OCI-LY7 (cell line): ENCODE results near the gene ZPR1. TPM values are rescaled to one million over a fixed set of nuclear protein-coding genes. Genes with fewer than 3 reads are reported as not detected.

Experiments used
- BruUV-seq: library from RNA; stranded (reverse); fragments of 400-500 nt; replicated peaks from 2 replicates; lab custom pipeline; 2021; lab: Mats Ljungman, UMichigan
- CTCF ChIA-PET: fragments of 300-600 bp; sonication (Branson Sonifier 250); formaldehyde crosslinking; loops from one replicate; lab custom pipeline; 2022; ENCODE audit warnings: antibody characterized with exemption; ENCODE audit not compliant: unreplicated experiment; lab: Charles Lee
- POLR2A ChIA-PET: fragments of 300-600 bp; sonication (Branson Sonifier 250); formaldehyde crosslinking; loops from one replicate; lab custom pipeline; 2022; ENCODE audit warnings: antibody characterized with exemption; lab: Charles Lee
- DNase-seq: peaks from one replicate; pipeline ENCODE4 v3.0.0-alpha.2; 2015; ENCODE audit warnings: low spot score
- H2AFZ ChIP-seq: fragments of 200-600 bp; sonication (generic), shearing (Covaris generic); 2 replicates; pipeline ENCODE4 v1.6.1; 2014; ENCODE audit warnings: mild to moderate bottlenecking, antibody characterized with exemption, low read length, moderate library complexity
- H3K27ac ChIP-seq: fragments of 200-600 bp; sonication (generic); 2 replicates; pipeline ENCODE4 v1.5.1; 2014; ENCODE audit warnings: mixed run types, low read depth, mild to moderate bottlenecking, moderate library complexity, low read length, inconsistent platforms; ENCODE audit not compliant: poor library complexity, severe bottlenecking
- H3K36me3 ChIP-seq: fragments of 200-600 bp; sonication (generic); 2 replicates; pipeline ENCODE4 v1.6.1; 2014; ENCODE audit warnings: mild to moderate bottlenecking, antibody characterized with exemption, low read length, moderate library complexity, mixed read lengths; ENCODE audit not compliant: insufficient read depth
- H3K4me1 ChIP-seq: fragments of 200-600 bp; sonication (generic); 2 replicates; pipeline ENCODE4 v1.5.1; 2014; ENCODE audit warnings: mild to moderate bottlenecking, low read length; ENCODE audit not compliant: insufficient read depth, poor library complexity, severe bottlenecking
- H3K4me2 ChIP-seq: fragments of 200-600 bp; sonication (generic); 2 replicates; pipeline ENCODE4 v1.6.1; 2014; ENCODE audit warnings: mild to moderate bottlenecking, low read length
- H3K4me3 ChIP-seq: fragments of 200-600 bp; sonication (generic); 2 replicates; pipeline ENCODE4 v1.5.1; 2014; ENCODE audit warnings: mild to moderate bottlenecking, low read depth, low read length; ENCODE audit not compliant: poor library complexity, severe bottlenecking
- H3K79me2 ChIP-seq: fragments of 200-600 bp; sonication (generic); 2 replicates; pipeline ENCODE4 v1.6.1; 2016; ENCODE audit warnings: low read depth, mild to moderate bottlenecking, low read length, moderate library complexity, mixed read lengths; ENCODE audit not compliant: insufficient read depth
- H3K9me2 ChIP-seq: fragments of 200-600 bp; sonication (generic); 2 replicates; pipeline ENCODE4 v1.6.1; 2016; ENCODE audit warnings: mild to moderate bottlenecking, low read length, mixed read lengths; ENCODE audit not compliant: insufficient read depth
- H3K9me3 ChIP-seq: fragments of 200-600 bp; sonication (generic); 2 replicates; pipeline ENCODE4 v1.6.1; 2014; ENCODE audit warnings: mild to moderate bottlenecking, mixed run types, low read length, mixed read lengths
- H4K20me1 ChIP-seq: fragments of 200-600 bp; sonication (generic); 2 replicates; pipeline ENCODE4 v1.6.1; 2014; ENCODE audit warnings: mild to moderate bottlenecking, antibody characterized with exemption, low read length, moderate library complexity, mixed read lengths; ENCODE audit not compliant: insufficient read depth
- EZH2phosphoT487 ChIP-seq: fragments of 200-600 bp; sonication (generic); IDR thresholded peaks from 2 replicates; pipeline ENCODE4 v1.6.1; 2018; ENCODE audit warnings: low read depth, borderline replicate concordance, mild to moderate bottlenecking, mixed run types, antibody characterized with exemption, low read length, moderate library complexity, mixed read lengths
- intact Hi-C: fragments of 100-400 bp; cut with micrococcal nuclease; formaldehyde crosslinking; loops from one replicate; pipeline ENCODE4 v1.10.0; 2022; ENCODE audit not compliant: unreplicated experiment
- total RNA-seq, 2 experiments: library from RNA; depleted of rRNA in 1 of 2; stranded (reverse); fragments of >200 nt in 1 of 2; shearing (Covaris generic) in 1 of 2; gene quantifications; 2 replicates each; pipeline ENCODE4 v1.2.3, GENCODE V29; 2014 to 2022
- TF ChIP-seq, protein P1 (sequence below): fragments of 200-600 bp; sonication (generic); conservative IDR thresholded peaks from 2 replicates; pipeline ENCODE4 v1.5.1; 2014; ENCODE audit warnings: mild to moderate bottlenecking, antibody characterized with exemption, low read length, moderate library complexity, mixed read lengths

ZPR1 gene
- total RNA-seq, 2 experiments from 2014 or later = 57.4 to 67.5 TPM

DNA sequence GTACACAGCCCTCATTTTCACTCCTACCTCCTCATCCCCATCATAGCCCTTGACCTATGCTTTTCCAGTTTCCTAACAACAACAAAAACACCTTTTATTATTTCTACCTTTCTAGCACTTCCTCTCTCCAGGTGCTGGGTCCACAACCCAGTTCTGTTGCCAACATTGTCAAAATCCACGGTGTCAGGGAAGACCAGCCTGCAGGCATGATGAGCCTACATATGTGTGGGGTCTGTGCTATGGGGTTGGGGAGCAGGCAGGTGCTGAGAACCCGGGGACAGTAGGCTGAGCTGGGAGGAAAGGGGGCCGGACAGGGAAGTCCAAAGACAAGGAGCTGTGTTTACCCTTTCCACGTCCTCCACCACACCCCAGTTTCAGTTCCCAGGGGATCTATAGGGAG is 711 bp upstream of the ZPR1 start:
- Histone ChIP-seq H3K4me3 (peak overlapping the region; percentile 90), H4K20me1 (no peaks in the 10 kb centered on the region), H3K79me2 (peaks cover 21% of the 10 kb centered on the region), H3K4me2 (peak overlapping the region; percentile 81), H3K4me1 (peaks cover 22% of the 10 kb centered on the region), H3K9me2 (no peaks in the 10 kb centered on the region), H3K9me3 (no peaks in the 10 kb centered on the region), H3K36me3 (peaks cover 33% of the 10 kb centered on the region), H2AFZ (peak overlapping the region; percentile 91), H3K27ac (no peak overlapping the region)
- intact Hi-C loops = loop anchor here (1.0 to 5.0 kb wide), 2 partner anchors 16 to 444 kb away; partner anchors contain the start of genes BUD13, PCSK7 and RNF214
- BruUV-seq = no TSS peak
- ChIA-PET POLR2A (interaction anchor here (1.3 to 2.2 kb wide), 3 partner anchors 11 to 141 kb away, joined by 3 to 11 read pairs (median 3); no protein-coding TSS in a partner anchor), CTCF (no interaction called here)
- DNase-seq = no peak
- no peak for TF ChIP-seq EZH2phosphoT487
- TF ChIP-seq, protein P1, sequence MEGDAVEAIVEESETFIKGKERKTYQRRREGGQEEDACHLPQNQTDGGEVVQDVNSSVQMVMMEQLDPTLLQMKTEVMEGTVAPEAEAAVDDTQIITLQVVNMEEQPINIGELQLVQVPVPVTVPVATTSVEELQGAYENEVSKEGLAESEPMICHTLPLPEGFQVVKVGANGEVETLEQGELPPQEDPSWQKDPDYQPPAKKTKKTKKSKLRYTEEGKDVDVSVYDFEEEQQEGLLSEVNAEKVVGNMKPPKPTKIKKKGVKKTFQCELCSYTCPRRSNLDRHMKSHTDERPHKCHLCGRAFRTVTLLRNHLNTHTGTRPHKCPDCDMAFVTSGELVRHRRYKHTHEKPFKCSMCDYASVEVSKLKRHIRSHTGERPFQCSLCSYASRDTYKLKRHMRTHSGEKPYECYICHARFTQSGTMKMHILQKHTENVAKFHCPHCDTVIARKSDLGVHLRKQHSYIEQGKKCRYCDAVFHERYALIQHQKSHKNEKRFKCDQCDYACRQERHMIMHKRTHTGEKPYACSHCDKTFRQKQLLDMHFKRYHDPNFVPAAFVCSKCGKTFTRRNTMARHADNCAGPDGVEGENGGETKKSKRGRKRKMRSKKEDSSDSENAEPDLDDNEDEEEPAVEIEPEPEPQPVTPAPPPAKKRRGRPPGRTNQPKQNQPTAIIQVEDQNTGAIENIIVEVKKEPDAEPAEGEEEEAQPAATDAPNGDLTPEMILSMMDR = no peak

DNA sequence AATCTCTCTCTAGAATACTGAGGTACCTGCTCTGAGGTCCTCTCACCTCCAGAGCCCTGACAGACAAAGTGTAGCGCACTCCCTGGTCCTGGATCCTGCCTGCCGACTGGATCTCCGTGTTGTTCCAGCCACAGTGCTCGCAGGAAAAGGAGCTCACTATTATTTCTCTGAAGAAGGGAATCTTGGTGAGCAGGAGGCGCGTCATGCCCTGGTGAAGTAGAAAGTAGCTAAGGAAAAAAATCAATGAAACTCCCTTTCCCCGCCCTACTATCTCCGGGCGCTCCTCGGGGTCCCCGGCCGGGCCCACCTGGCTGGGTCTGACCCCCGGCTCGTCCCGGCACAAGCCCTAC is 412 bp downstream of the ZPR1 start:
- no peak for DNase-seq
- BruUV-seq = no TSS peak
- TF ChIP-seq EZH2phosphoT487 = no peak
- TF ChIP-seq, protein P1 = no peak
- Histone ChIP-seq H3K9me3 (no peaks in the 10 kb centered on the region), H3K9me2 (no peaks in the 10 kb centered on the region), H3K4me3 (peak overlapping the region; percentile 90), H3K4me2 (peak overlapping the region; percentile 81), H2AFZ (peak overlapping the region; percentile 91; the same call in 1 of the 2 replicates), H4K20me1 (no peaks in the 10 kb centered on the region), H3K36me3 (peaks cover 44% of the 10 kb centered on the region), H3K79me2 (peaks cover 21% of the 10 kb centered on the region), H3K4me1 (peaks cover 22% of the 10 kb centered on the region), H3K27ac (no peak overlapping the region)
- intact Hi-C loops = loop anchor here (5.0 kb wide), 1 partner anchor 445 kb away; the partner anchor contains the start of genes PCSK7 and RNF214
- ChIA-PET CTCF (interaction anchor here (0.6 to 1.2 kb wide), 3 partner anchors 16 to 312 kb away, joined by 3 to 5 read pairs (median 4); no protein-coding TSS in a partner anchor), POLR2A (interaction anchor here (0.6 to 2.5 kb wide), 14 partner anchors 10 to 540 kb away, joined by 3 to 19 read pairs (median 4); partner anchors contain the start of genes APOA1, BUD13, CEP164 and PCSK7)

DNA sequence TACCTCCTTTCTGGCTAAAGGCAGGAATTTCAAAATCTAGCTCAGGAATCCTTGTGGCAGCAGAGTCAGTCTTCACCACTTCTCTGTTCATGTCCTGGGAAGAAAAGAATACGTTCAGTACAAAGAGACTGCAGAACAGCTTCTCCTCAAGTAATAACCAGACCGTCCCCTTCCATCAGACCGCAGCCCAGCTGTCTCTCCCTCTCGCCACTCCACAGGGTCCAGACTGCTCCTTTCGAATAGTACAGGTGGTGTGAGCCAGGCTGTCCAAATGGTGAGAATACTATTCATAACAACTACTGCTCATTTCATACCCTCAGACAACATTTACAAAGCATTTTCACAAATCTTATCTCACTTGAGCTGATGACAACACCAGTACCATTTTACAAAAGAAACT is 857 bp downstream of the ZPR1 start:
- intact Hi-C loops = loop anchor here (5.0 kb wide), 1 partner anchor 445 kb away; the partner anchor contains the start of genes PCSK7 and RNF214
- peaks cover 48% of the 10 kb centered on the region for H3K36me3 ChIP-seq
- CTCF ChIA-PET = interaction anchor here (0.6 to 1.2 kb wide), 2 partner anchors 15 to 313 kb away, joined by 3 to 4 read pairs; no protein-coding TSS in a partner anchor
- no peak overlapping the region for H3K27ac ChIP-seq
- H3K4me1 ChIP-seq = peaks cover 22% of the 10 kb centered on the region
- TF ChIP-seq, protein P1 = no peak
- no peak for TF ChIP-seq EZH2phosphoT487
- POLR2A ChIA-PET = interaction anchor here (0.6 to 2.5 kb wide), 11 partner anchors 10 to 541 kb away, joined by 3 to 19 read pairs (median 5); partner anchors contain the start of genes APOA1, BUD13, CEP164 and PCSK7
- no TSS peak for BruUV-seq
- no peak overlapping the region for H2AFZ ChIP-seq
- no peaks in the 10 kb centered on the region for H3K9me3 ChIP-seq
- peak overlapping the region; percentile 81 for H3K4me2 ChIP-seq
- no peaks in the 10 kb centered on the region for H4K20me1 ChIP-seq
- H3K4me3 ChIP-seq = peak overlapping the region; percentile 90
- H3K9me2 ChIP-seq = no peaks in the 10 kb centered on the region
- peaks cover 21% of the 10 kb centered on the region for H3K79me2 ChIP-seq
- no peak for DNase-seq
